IPS-20b (cell line): ENCODE data around the gene XXYLT1.
"Not testable (repeated sequence)": the region's sequence is repeated elsewhere in the genome, so short reads cannot be mapped to it uniquely, and the experiment has no call there.

Experiments
- H3K27ac ChIP-seq: one replicate; pipeline ENCODE4 v1.5.1; 2013; ENCODE audit warnings: low read length
- H3K27me3 ChIP-seq: 2 replicates; pipeline ENCODE4 v1.6.1; 2013; ENCODE audit warnings: mild to moderate bottlenecking, low read length, inconsistent platforms; ENCODE audit not compliant: insufficient read depth
- H3K36me3 ChIP-seq: 2 replicates; pipeline ENCODE4 v1.6.1; 2013; ENCODE audit warnings: low read depth, mild to moderate bottlenecking, inconsistent platforms, low read length, moderate library complexity; ENCODE audit not compliant: insufficient read depth
- H3K4me1 ChIP-seq: 2 replicates; pipeline ENCODE4 v1.6.1; 2013; ENCODE audit warnings: mild to moderate bottlenecking, control low read depth, inconsistent platforms, low read length, moderate library complexity; ENCODE audit not compliant: insufficient read depth
- H3K4me3 ChIP-seq: 2 replicates; pipeline ENCODE4 v1.5.1; 2013; ENCODE audit warnings: mild to moderate bottlenecking, low read length, inconsistent platforms
- H3K9ac ChIP-seq: 2 replicates; pipeline ENCODE4 v1.6.1; 2013; ENCODE audit warnings: low read depth, mild to moderate bottlenecking, inconsistent platforms, low read length, moderate library complexity
- H3K9me3 ChIP-seq: 2 replicates; pipeline ENCODE4 v1.6.1; 2013; ENCODE audit warnings: mild to moderate bottlenecking, low read depth, low read length, inconsistent platforms; ENCODE audit not compliant: insufficient read depth

Gene XXYLT1

GRCh38 chr3:195219351-195220230 lies 51.4 kb downstream of the XXYLT1 start:
- Histone ChIP-seq H3K9me3 (no peaks in the 10 kb centered on the region), H3K27ac (no peak overlapping the region), H3K9ac (no peak overlapping the region), H3K4me3 (no peak overlapping the region), H3K4me1 (peaks cover 16% of the 10 kb centered on the region), H3K36me3 (no peaks in the 10 kb centered on the region; the same call in 1 of the 2 replicates), H3K27me3 (no peaks in the 10 kb centered on the region)

- H3K27ac ChIP-seq, H3K36me3 ChIP-seq, H3K27me3 ChIP-seq, H3K9me3 ChIP-seq, H3K4me3 ChIP-seq, H3K9ac ChIP-seq: not testable (repeated sequence)
- H3K4me1 ChIP-seq: peaks cover 13% of the 10 kb centered on the region
Measured at GRCh38 chr3:195218331-195218730, 52.6 kb downstream of the XXYLT1 start.

GRCh38 chr3:195215576-195215975 lies 55.4 kb downstream of the XXYLT1 start:
- H3K27me3 ChIP-seq, H3K4me3 ChIP-seq, H3K27ac ChIP-seq, H3K36me3 ChIP-seq, H3K9ac ChIP-seq, H3K9me3 ChIP-seq: not testable (repeated sequence)
- peaks cover 10% of the 10 kb centered on the region; the same call in 1 of the 2 replicates for H3K4me1 ChIP-seq

- Histone ChIP-seq H3K36me3 (no peaks in the 10 kb centered on the region), H3K27me3 (no peaks in the 10 kb centered on the region), H3K9me3 (no peaks in the 10 kb centered on the region), H3K4me1 (peaks cover 10% of the 10 kb centered on the region; the same call in 1 of the 2 replicates), H3K4me3 (no peak overlapping the region), H3K9ac (no peak overlapping the region), H3K27ac (no peak overlapping the region)
Measured at GRCh38 chr3:195214381-195214780, 56.6 kb downstream of the XXYLT1 start.

- H3K9me3 ChIP-seq: no peaks in the 10 kb centered on the region
- H3K4me1 ChIP-seq: peaks cover 10% of the 10 kb centered on the region; the same call in 1 of the 2 replicates
- H3K4me3 ChIP-seq: no peak overlapping the region
- H3K36me3 ChIP-seq: no peaks in the 10 kb centered on the region
- no peak overlapping the region for H3K9ac ChIP-seq
- H3K27ac ChIP-seq: no peak overlapping the region
- H3K27me3 ChIP-seq: no peaks in the 10 kb centered on the region
Measured at GRCh38 chr3:195213639-195214315, 57.2 kb downstream of the XXYLT1 start.

- Histone ChIP-seq H3K27me3 (no peaks in the 10 kb centered on the region), H3K4me3 (no peak overlapping the region), H3K4me1 (peaks cover 10% of the 10 kb centered on the region; the same call in 1 of the 2 replicates), H3K27ac (no peak overlapping the region), H3K9me3 (no peaks in the 10 kb centered on the region), H3K9ac (no peak overlapping the region), H3K36me3 (no peaks in the 10 kb centered on the region)
Measured at GRCh38 chr3:195212749-195213375, 58.1 kb downstream of the XXYLT1 start.

- H3K4me3 ChIP-seq: no peak overlapping the region
- no peak overlapping the region for H3K27ac ChIP-seq
- no peak overlapping the region for H3K9ac ChIP-seq
- no peaks in the 10 kb centered on the region for H3K9me3 ChIP-seq
- peaks cover 10% of the 10 kb centered on the region; the same call in 1 of the 2 replicates for H3K4me1 ChIP-seq
- H3K36me3 ChIP-seq: no peaks in the 10 kb centered on the region
- no peaks in the 10 kb centered on the region for H3K27me3 ChIP-seq
Measured at GRCh38 chr3:195212033-195212748, 58.8 kb downstream of the XXYLT1 start.

- Histone ChIP-seq H3K27ac (no peak overlapping the region), H3K9ac (no peak overlapping the region), H3K27me3 (no peaks in the 10 kb centered on the region), H3K4me1 (peaks cover 10% of the 10 kb centered on the region; the same call in 1 of the 2 replicates), H3K9me3 (no peaks in the 10 kb centered on the region), H3K36me3 (no peaks in the 10 kb centered on the region), H3K4me3 (no peak overlapping the region)
Measured at GRCh38 chr3:195210266-195210973, 60.5 kb downstream of the XXYLT1 start.

GRCh38 chr3:195209847-195210265 lies 61.1 kb downstream of the XXYLT1 start:
- Histone ChIP-seq H3K36me3 (no peaks in the 10 kb centered on the region), H3K27me3 (no peaks in the 10 kb centered on the region), H3K9ac (no peak overlapping the region), H3K9me3 (no peaks in the 10 kb centered on the region), H3K4me1 (peaks cover 10% of the 10 kb centered on the region; the same call in 1 of the 2 replicates), H3K4me3 (no peak overlapping the region), H3K27ac (no peak overlapping the region)

GRCh38 chr3:195209083-195209846 lies 61.7 kb downstream of the XXYLT1 start:
- H3K4me3 ChIP-seq: no peak overlapping the region
- H3K27me3 ChIP-seq: no peaks in the 10 kb centered on the region
- no peak overlapping the region for H3K27ac ChIP-seq
- no peaks in the 10 kb centered on the region for H3K36me3 ChIP-seq
- peaks cover 10% of the 10 kb centered on the region; the same call in 1 of the 2 replicates for H3K4me1 ChIP-seq
- H3K9me3 ChIP-seq: no peaks in the 10 kb centered on the region
- H3K9ac ChIP-seq: no peak overlapping the region
